ENCODE measurements around the gene ITGB3. TPM values are rescaled to one million over a fixed set of nuclear protein-coding genes. Genes with fewer than 3 reads are reported as not detected.

The ITGB3 gene
- total and polyA plus RNA-seq, 2 of the 4 experiments (the other 2 are of a cell fraction): 9.8 to 17.6 TPM

- Histone ChIP-seq H3K4me3 (ENCODE audit: insufficient read depth, low read depth, low read length) (no peak overlapping the region), H4K5ac (ENCODE audit: low read depth, low read length) (no peak overlapping the region), H2AFZ (replicated peaks; ENCODE audit: low read length, poor library complexity) (no peak overlapping the region), H2BK20ac (ENCODE audit: low read depth, low read length) (no peak overlapping the region), H2BK5ac (ENCODE audit: low read depth, low read length, poor library complexity, severe bottlenecking) (no peak overlapping the region), H3K79me1 (ENCODE audit: low read depth in 1 of 2, low read length in 2 of 2) (no peaks in the 10 kb centered on the region), H3K9me1 (ENCODE audit: insufficient read depth, low read length) (no peaks in the 10 kb centered on the region), H3K4me2 (ENCODE audit: low read depth, low read length) (no peak overlapping the region), H3K18ac (ENCODE audit: low read depth, low read length) (no peak overlapping the region), H3K27ac (ENCODE audit: insufficient read depth, low read length) (no peak overlapping the region), H3K4ac (ENCODE audit: low read depth, low read length) (no peak overlapping the region), H3K9ac (ENCODE audit: low read depth, low read length) (no peak overlapping the region), H2AK9ac (replicated peaks; ENCODE audit: low read depth, low read length, poor library complexity) (no peak overlapping the region), H4K8ac (ENCODE audit: low read depth in 2 of 2, low read length in 2 of 2) (no peak overlapping the region), H3K14ac (replicated peaks; ENCODE audit: low read depth, low read length) (no peak overlapping the region), H3K56ac (ENCODE audit: extremely low read depth, insufficient read depth, low read length) (no peak overlapping the region), H2BK15ac (ENCODE audit: low read depth, low read length) (no peak overlapping the region), H2BK120ac (ENCODE audit: low read depth, low read length) (no peak overlapping the region), H3K23ac (ENCODE audit: low read depth, low read length) (no peak overlapping the region), H3K27me3 (ENCODE audit: control insufficient read depth, insufficient read depth, low read length) (no peaks in the 10 kb centered on the region), H3K9me3 (ENCODE audit: control insufficient read depth, insufficient read depth, low read length) (no peaks in the 10 kb centered on the region), H4K91ac (ENCODE audit: insufficient read depth, low read depth, low read length) (no peak overlapping the region), H3K4me1 (ENCODE audit: control insufficient read depth, insufficient read depth, low read length) (no peaks in the 10 kb centered on the region), H4K20me1 (ENCODE audit: insufficient read depth, low read length) (no peaks in the 10 kb centered on the region), H2AK5ac (ENCODE audit: low read depth, low read length) (no peak overlapping the region), H3K36me3 (ENCODE audit: control insufficient read depth, insufficient read depth, low read length) (no peaks in the 10 kb centered on the region)
- no TSS peak for BruUV-seq (replicated peaks)
- dilution Hi-C loops (cut with HindIII; ENCODE audit: low sequenced_read_pairs, unreplicated experiment) (no loop called here), in situ Hi-C loops (cut with MboI; ENCODE audit: low sequenced_read_pairs) (no loop called here), intact Hi-C loops (cut with micrococcal nuclease) (no loop called here)
- ChIA-PET POLR2A (ENCODE audit: unreplicated experiment) (no interaction called here), CTCF (no interaction called here)
- TF ChIP-seq FOS (IDR thresholded peaks at IDR 0.05; ENCODE audit: low read depth, low read length) (no peak), RFX5 (IDR thresholded peaks at IDR 0.05; ENCODE audit: low read depth, low read length) (no peak), CEBPB (IDR thresholded peaks at IDR 0.05; ENCODE audit: low read depth, low read length) (no peak), RCOR1 (IDR thresholded peaks at IDR 0.05; ENCODE audit: insufficient replicate concordance, low read length) (no peak)
- no peak for DNase-seq
- no peak for ATAC-seq (ENCODE audit: low read depth)
Measured at GRCh38 chr17:47332287-47332686, 78.7 kb downstream of the ITGB3 start.
